SK-N-SH (cell line): ENCODE data around the gene ZSCAN30. TPM values are rescaled to one million over a fixed set of nuclear protein-coding genes. Genes with fewer than 3 reads are reported as not detected.

Experiments
- CTCF ChIA-PET: fragments of 300-600, 350-600 bp; formaldehyde crosslinking; extraction: SDS; loops from one replicate; lab custom pipeline; 2021; lab: Yijun Ruan, JAX
- POLR2A ChIA-PET: fragments of 350-600 bp; sonication (Branson Sonifier 250); formaldehyde crosslinking; extraction: SDS; loops from one replicate; lab custom pipeline; 2020; ENCODE audit warnings: antibody characterized with exemption, inconsistent platforms; lab: Yijun Ruan, JAX
- DNase-seq: peaks from one replicate; pipeline ENCODE4 v3.0.0; 2012
- H2AFZ ChIP-seq: fragments of 200-600 bp; sonication (generic); 2 replicates; pipeline ENCODE4 v1.8.1; 2016; ENCODE audit warnings: antibody characterized with exemption, mild to moderate bottlenecking, low read depth
- H3F3A ChIP-seq: fragments of 200-600 bp; sonication (generic); replicated peaks from 2 replicates; pipeline ENCODE3; 2016; ENCODE audit warnings: antibody characterized with exemption, mild to moderate bottlenecking; ENCODE audit not compliant: insufficient read depth
- H3K27ac ChIP-seq, 2 experiments: fragments of 200-500 bp in 1 of 2; fragments of 200-600 bp in 1 of 2; sonication (Bioruptor generic) in 1 of 2; sonication (generic), shearing (Covaris generic) in 1 of 2; 2 replicates each; pipeline versions ENCODE4 v1.5.1 to v1.6.1; 2014 to 2016; ENCODE audit warnings: low read depth in 2 of 2, inconsistent platforms in 1 of 2, low read length in 1 of 2, mild to moderate bottlenecking in 1 of 2, mixed read lengths in 1 of 2
- H3K27me3 ChIP-seq: fragments of 200-600 bp; sonication (generic), shearing (Covaris generic); 2 replicates; pipeline ENCODE4 v1.6.1; 2016; ENCODE audit warnings: mixed run types; ENCODE audit not compliant: insufficient read depth
- H3K36me3 ChIP-seq, 2 experiments: fragments of 200-500 bp in 1 of 2; fragments of 200-600 bp in 1 of 2; sonication (Bioruptor generic) in 1 of 2; sonication (generic) in 1 of 2; replicated peaks in 1 of 2; 2 replicates each; pipeline versions ENCODE3 to v1.5.1; 2014 to 2016; ENCODE audit warnings: low read length in 1 of 2, mild to moderate bottlenecking in 1 of 2; ENCODE audit not compliant: insufficient read depth in 2 of 2, control insufficient read depth in 1 of 2
- H3K4me1 ChIP-seq, 2 experiments: fragments of 200-500 bp in 1 of 2; fragments of 200-600 bp in 1 of 2; sonication (Bioruptor generic) in 1 of 2; sonication (generic), shearing (Covaris generic) in 1 of 2; 2 replicates each; pipeline versions ENCODE4 v1.5.1 to v1.6.1; 2014 to 2016; ENCODE audit warnings: low read depth in 1 of 2, low read length in 1 of 2, mixed run types in 1 of 2; ENCODE audit not compliant: insufficient read depth in 2 of 2, control insufficient read depth in 1 of 2
- H3K4me2 ChIP-seq: fragments of 200-600 bp; sonication (generic), shearing (Covaris generic); 2 replicates; pipeline ENCODE4 v1.6.1; 2017; ENCODE audit warnings: mixed run types
- H3K4me3 ChIP-seq, 2 experiments: fragments of 200-500 bp in 1 of 2; fragments of 200-600 bp in 1 of 2; sonication (Bioruptor generic) in 1 of 2; sonication (generic), shearing (Covaris generic) in 1 of 2; 2 replicates each; pipeline versions ENCODE4 v1.5.1 to v1.8.1; 2014 to 2016; ENCODE audit warnings: low read depth in 2 of 2, inconsistent platforms in 1 of 2, low read length in 1 of 2, mild to moderate bottlenecking in 1 of 2, mixed read lengths in 1 of 2, moderate library complexity in 1 of 2
- H3K79me2 ChIP-seq: fragments of 200-600 bp; sonication (generic); 2 replicates; pipeline ENCODE4 v1.8.1; 2017; ENCODE audit warnings: mild to moderate bottlenecking; ENCODE audit not compliant: insufficient read depth
- H3K9ac ChIP-seq: fragments of 200-600 bp; sonication (generic); 2 replicates; pipeline ENCODE4 v1.6.1; 2017; ENCODE audit warnings: mixed run types
- H3K9me2 ChIP-seq: fragments of 200-600 bp; sonication (generic); 2 replicates; pipeline ENCODE4 v1.6.1; 2017; ENCODE audit warnings: mixed run types
- H3K9me3 ChIP-seq: fragments of 200-600 bp; sonication (generic); 2 replicates; pipeline ENCODE4 v1.6.1; 2017; ENCODE audit warnings: mixed run types, mild to moderate bottlenecking, moderate library complexity
- H4K20me1 ChIP-seq: fragments of 200-600 bp; sonication (generic); 2 replicates; pipeline ENCODE4 v1.6.1; 2017; ENCODE audit warnings: mild to moderate bottlenecking, mixed run types; ENCODE audit not compliant: insufficient read depth
- ELF1 ChIP-seq: IDR thresholded peaks from 2 replicates; pipeline ENCODE4 v1.4.0; 2012
- EP300 ChIP-seq, 2 experiments: IDR thresholded peaks; 2 replicates each; pipeline versions ENCODE4 v1.4.0 to v1.6.1; 2012; ENCODE audit warnings: borderline replicate concordance in 1 of 2, low read depth in 1 of 2, low read length in 1 of 2
- EZH2phosphoT487 ChIP-seq: fragments of 200-600 bp; sonication (generic); IDR thresholded peaks from 2 replicates; pipeline ENCODE4 v1.6.1; 2017; ENCODE audit warnings: low read depth, mixed run types, mild to moderate bottlenecking, antibody characterized with exemption, moderate library complexity, borderline replicate concordance
- FOSL2 ChIP-seq: IDR thresholded peaks from 2 replicates; pipeline ENCODE4 v1.4.0; 2012; ENCODE audit warnings: low read depth, mild to moderate bottlenecking, moderate library complexity, borderline replicate concordance
- FOXM1 ChIP-seq: IDR thresholded peaks from 2 replicates; pipeline ENCODE4 v1.4.0; 2012; ENCODE audit warnings: low read depth, mild to moderate bottlenecking
- GABPA ChIP-seq: IDR thresholded peaks from 2 replicates; pipeline ENCODE4 v1.4.0; 2012; ENCODE audit warnings: low read depth, mild to moderate bottlenecking
- GATA2 ChIP-seq: sonication (generic); formaldehyde crosslinking; IDR thresholded peaks from 2 replicates; pipeline ENCODE4 v1.5.0; 2020; ENCODE audit warnings: mild to moderate bottlenecking, missing genetic modification reagents
- IRF3 ChIP-seq: fragments of 150-350 bp; IDR thresholded peaks from 2 replicates; pipeline ENCODE4 v1.6.1; 2016; ENCODE audit warnings: mild to moderate bottlenecking, low read depth, low read length
- MAX ChIP-seq: IDR thresholded peaks from 2 replicates; pipeline ENCODE4 v1.4.0; 2012; ENCODE audit warnings: low read depth
- MEF2A ChIP-seq: IDR thresholded peaks from 2 replicates; pipeline ENCODE4 v1.4.0; 2012; ENCODE audit warnings: low read depth, borderline replicate concordance
- MXI1 ChIP-seq: IDR thresholded peaks from 2 replicates; pipeline ENCODE4 v1.6.1; 2012; ENCODE audit warnings: mild to moderate bottlenecking, low read depth, low read length, improper control_type of control experiment
- NRF1 ChIP-seq: IDR thresholded peaks from 2 replicates; pipeline ENCODE4 v1.6.1; 2012; ENCODE audit warnings: low read depth, mild to moderate bottlenecking, low read length
- POLR2AphosphoS5 ChIP-seq: IDR thresholded peaks from 2 replicates; pipeline ENCODE4 v1.6.1; 2012; ENCODE audit warnings: low read depth, low read length
- RAD21 ChIP-seq: IDR thresholded peaks from 2 replicates; pipeline ENCODE4 v1.6.1; 2012; ENCODE audit warnings: mild to moderate bottlenecking, low read length
- REST ChIP-seq: IDR thresholded peaks from 2 replicates; pipeline ENCODE4 v1.6.1; 2012; ENCODE audit warnings: mild to moderate bottlenecking, low read depth, low read length, moderate library complexity
- RFX5 ChIP-seq: IDR thresholded peaks from 2 replicates; pipeline ENCODE4 v1.6.1; 2012; ENCODE audit warnings: mild to moderate bottlenecking, improper control_type of control experiment, low read length
- SIN3A ChIP-seq: IDR thresholded peaks from 2 replicates; pipeline ENCODE4 v1.6.1; 2012; ENCODE audit warnings: low read depth, mild to moderate bottlenecking, low read length, moderate library complexity, borderline replicate concordance
- TCF12 ChIP-seq: IDR thresholded peaks from 2 replicates; pipeline ENCODE4 v1.4.0; 2012
- USF2 ChIP-seq: fragments of 150-350 bp; IDR thresholded peaks from 2 replicates; pipeline ENCODE4 v1.6.1; 2017; ENCODE audit warnings: antibody characterized with exemption, low read length, low read depth, borderline replicate concordance
- YY1 ChIP-seq: IDR thresholded peaks from 2 replicates; pipeline ENCODE4 v1.4.0; 2012; ENCODE audit warnings: low read depth, mild to moderate bottlenecking
- WGBS: methylation state at CpG from one replicate; pipeline ENCODE4 v1.1.6; 2017; ENCODE audit warnings: low lambda C conversion rate; 5-methylcytosine and 5-hydroxymethylcytosine counted together
- polyA plus RNA-seq, 3 experiments: library from polyadenylated mRNA; depleted of rRNA; stranded (reverse); fragments of >200 nt; gene quantifications; 2 replicates each; pipeline ENCODE4 v1.2.3, GENCODE V29; 2012

The ZSCAN30 gene
- polyA plus RNA-seq, 1 of the 3 experiments (the other 2 are of a cell fraction), result 5.9 TPM

GRCh38 chr18:35271656-35272055, 18.4 kb downstream of the ZSCAN30 start:
- no peak overlapping the region for H3K4me3 ChIP-seq
- H3K27me3 ChIP-seq, result no peaks in the 10 kb centered on the region
- no peaks in the 10 kb centered on the region for H3F3A ChIP-seq
- 81% methylated on average over 3 of the region's 35 CpGs for WGBS
- POLR2A ChIA-PET, result no interaction called here
- TF ChIP-seq FOSL2 (no peak), YY1 (no peak), REST (no peak), MXI1 (no peak), USF2 (no peak), SIN3A (no peak), TCF12 (no peak), IRF3 (no peak), GABPA (no peak), GATA2 (CRISPR knock-in tag) (no peak), POLR2AphosphoS5 (no peak), MAX (no peak), EP300 (IDR thresholded peaks at IDR 0.05; ENCODE audit: borderline replicate concordance in 1 of 2, low read depth in 1 of 2, low read length in 1 of 2) (no peak), RFX5 (no peak), MEF2A (no peak), RAD21 (no peak), EZH2phosphoT487 (no peak), ELF1 (no peak), NRF1 (no peak), FOXM1 (no peak)
- TF ChIP-seq, all 33 proteins: peak for 0
- Histone ChIP-seq H3K36me3 (no peaks in the 10 kb centered on the region), H2AFZ (no peak overlapping the region), H3K27ac (no peak overlapping the region), H3K79me2 (no peaks in the 10 kb centered on the region), H3K4me1 (no peaks in the 10 kb centered on the region; a peak in 1 of 4 replicates), H4K20me1 (no peaks in the 10 kb centered on the region), H3K9me3 (no peaks in the 10 kb centered on the region), H3K4me2 (no peak overlapping the region), H3K9ac (no peak overlapping the region), H3K9me2 (no peaks in the 10 kb centered on the region)
- no peak for DNase-seq
- CTCF ChIA-PET, result no interaction called here
